H9 (cell line): ENCODE results near the gene ARHGEF16. TPM values are rescaled to one million over a fixed set of nuclear protein-coding genes. Genes with fewer than 3 reads are reported as not detected.

Experiments used
- DNase-seq: peaks from one replicate; pipeline ENCODE4 v3.0.0-alpha.2; 2017
- H2AFZ ChIP-seq: one replicate; pipeline ENCODE4 v1.6.1; 2013; ENCODE audit warnings: mild to moderate bottlenecking, low read length, control low read depth, moderate library complexity
- H2AK5ac ChIP-seq: 2 replicates; pipeline ENCODE4 v1.6.1; 2013; ENCODE audit warnings: low read length, control low read depth, mixed read lengths; ENCODE audit not compliant: insufficient read length
- H2BK120ac ChIP-seq: one replicate; pipeline ENCODE4 v1.6.1; 2013; ENCODE audit warnings: low read depth, mild to moderate bottlenecking, low read length, control low read depth, inconsistent platforms; ENCODE audit not compliant: poor library complexity, severe bottlenecking
- H2BK12ac ChIP-seq: 2 replicates; pipeline ENCODE4 v1.6.1; 2013; ENCODE audit warnings: low read length, control low read depth, mixed read lengths, low read depth; ENCODE audit not compliant: insufficient read length
- H2BK15ac ChIP-seq: 2 replicates; pipeline ENCODE4 v1.6.1; 2013; ENCODE audit warnings: low read depth, low read length, control low read depth
- H2BK20ac ChIP-seq: one replicate; pipeline ENCODE4 v1.6.1; 2013; ENCODE audit warnings: low read depth, mild to moderate bottlenecking, low read length, control low read depth, inconsistent platforms; ENCODE audit not compliant: poor library complexity, severe bottlenecking
- H2BK5ac ChIP-seq: 2 replicates; pipeline ENCODE4 v1.6.1; 2013; ENCODE audit warnings: low read length, control low read depth, mixed read lengths; ENCODE audit not compliant: insufficient read length
- H3K14ac ChIP-seq: 2 replicates; pipeline ENCODE4 v1.6.1; 2013; ENCODE audit warnings: low read length, control low read depth; ENCODE audit not compliant: insufficient read depth
- H3K18ac ChIP-seq: 2 replicates; pipeline ENCODE4 v1.6.1; 2013; ENCODE audit warnings: low read depth, mild to moderate bottlenecking, mixed read lengths, low read length, control low read depth; ENCODE audit not compliant: insufficient read length
- H3K23ac ChIP-seq: 2 replicates; pipeline ENCODE4 v1.6.1; 2013; ENCODE audit warnings: low read length, control low read depth, mixed read lengths, low read depth; ENCODE audit not compliant: insufficient read length
- H3K23me2 ChIP-seq: 2 replicates; pipeline ENCODE4 v1.6.1; 2013; ENCODE audit warnings: low read depth, mild to moderate bottlenecking, mixed read lengths, low read length, control low read depth; ENCODE audit not compliant: insufficient read length, poor library complexity, severe bottlenecking
- H3K27ac ChIP-seq: 2 replicates; pipeline ENCODE4 v1.5.1; 2013; ENCODE audit warnings: low read length, control low read depth, mixed read lengths, low read depth; ENCODE audit not compliant: insufficient read length
- H3K27me3 ChIP-seq: 2 replicates; pipeline ENCODE4 v1.6.1; 2013; ENCODE audit warnings: low read length, control low read depth, inconsistent platforms; ENCODE audit not compliant: insufficient read depth
- H3K4ac ChIP-seq: 2 replicates; pipeline ENCODE4 v1.6.1; 2013; ENCODE audit warnings: low read depth, mild to moderate bottlenecking, control low read depth, inconsistent platforms, low read length, moderate library complexity
- H3K4me1 ChIP-seq: 2 replicates; pipeline ENCODE4 v1.6.1; 2013; ENCODE audit warnings: low read length, control low read depth, inconsistent platforms; ENCODE audit not compliant: insufficient read depth
- H3K4me2 ChIP-seq: 2 replicates; pipeline ENCODE4 v1.6.1; 2013; ENCODE audit warnings: low read length, control low read depth, mixed read lengths; ENCODE audit not compliant: insufficient read length, insufficient read depth
- H3K56ac ChIP-seq: 2 replicates; pipeline ENCODE4 v1.6.1; 2013; ENCODE audit warnings: low read depth, mild to moderate bottlenecking, mixed read lengths, low read length, control low read depth; ENCODE audit not compliant: insufficient read length
- H3K79me1 ChIP-seq: 2 replicates; pipeline ENCODE4 v1.6.1; 2013; ENCODE audit warnings: low read depth, mild to moderate bottlenecking, moderate library complexity, low read length, control low read depth, inconsistent platforms; ENCODE audit not compliant: insufficient read depth, poor library complexity, severe bottlenecking
- H3K79me2 ChIP-seq: 2 replicates; pipeline ENCODE4 v1.6.1; 2013; ENCODE audit warnings: low read length, control low read depth, inconsistent platforms; ENCODE audit not compliant: insufficient read depth
- H3K9ac ChIP-seq: 2 replicates; pipeline ENCODE4 v1.6.1; 2013; ENCODE audit warnings: low read length, control low read depth, mixed read lengths; ENCODE audit not compliant: insufficient read length; ENCODE audit errors: extremely low read depth
- H3K9me3 ChIP-seq: one replicate; pipeline ENCODE4 v1.6.1; 2013; ENCODE audit warnings: low read depth, low read length, inconsistent platforms; ENCODE audit not compliant: control insufficient read depth
- H3T11ph ChIP-seq: one replicate; pipeline ENCODE4 v1.6.1; 2013; ENCODE audit warnings: mild to moderate bottlenecking, low read length, control low read depth, inconsistent platforms
- H4K20me1 ChIP-seq: one replicate; pipeline ENCODE4 v1.6.1; 2013; ENCODE audit not compliant: control insufficient read depth, insufficient read length, insufficient read depth
- H4K5ac ChIP-seq: 2 replicates; pipeline ENCODE4 v1.6.1; 2013; ENCODE audit warnings: low read depth, mild to moderate bottlenecking, mixed read lengths, low read length, control low read depth; ENCODE audit not compliant: insufficient read length
- H4K8ac ChIP-seq: replicated peaks from 2 replicates; pipeline ENCODE4 v1.6.1; 2013; ENCODE audit warnings: low read length, control low read depth, mixed read lengths, low read depth; ENCODE audit not compliant: insufficient read length
- H4K91ac ChIP-seq: 2 replicates; pipeline ENCODE4 v1.6.1; 2013; ENCODE audit warnings: low read depth, mild to moderate bottlenecking, moderate library complexity, mixed read lengths, low read length, control low read depth; ENCODE audit not compliant: insufficient read length
- H3K27ac Mint-ChIP-seq, 3 experiments: 2 replicates in 2 of 3; 3 replicates in 1 of 3; pipeline ENCODE4 v1.8.0; 2020 to 2021; ENCODE audit warnings: mixed read lengths in 3 of 3, mild to moderate bottlenecking in 1 of 3, moderate library complexity in 1 of 3
- H3K27me3 Mint-ChIP-seq: 2 replicates; pipeline ENCODE4 v1.8.0; 2021; ENCODE audit warnings: low read depth, mild to moderate bottlenecking, moderate library complexity, mixed read lengths
- H3K36me3 Mint-ChIP-seq, 3 experiments: 2 replicates in 2 of 3; 3 replicates in 1 of 3; pipeline ENCODE4 v1.8.0; 2020 to 2021; ENCODE audit warnings: low read depth in 3 of 3, mixed read lengths in 3 of 3; ENCODE audit not compliant: insufficient read depth in 1 of 3
- H3K4me1 Mint-ChIP-seq, 2 experiments: 2 replicates each; pipeline ENCODE4 v1.8.0; 2020; ENCODE audit warnings: mixed read lengths in 2 of 2
- H3K4me3 Mint-ChIP-seq, 2 experiments: 2 replicates in 1 of 2; 3 replicates in 1 of 2; pipeline ENCODE4 v1.8.0; 2020 to 2021; ENCODE audit warnings: mild to moderate bottlenecking in 2 of 2, mixed read lengths in 2 of 2, moderate library complexity in 1 of 2
- H3K9me3 Mint-ChIP-seq, 2 experiments: 2 replicates in 1 of 2; 3 replicates in 1 of 2; pipeline ENCODE4 v1.8.0; 2020; ENCODE audit warnings: mild to moderate bottlenecking in 2 of 2, mixed read lengths in 2 of 2, moderate library complexity in 1 of 2
- CTCF ChIP-seq: fragments of 200-600 bp; sonication (generic); conservative IDR thresholded peaks from 3 replicates; pipeline ENCODE4 v1.8.0; 2021; ENCODE audit warnings: antibody characterized with exemption, mild to moderate bottlenecking
- WGBS: extraction: QIAGEN DNeasy Blood & Tissue Kit; methylation state at CpG from one replicate; pipeline ENCODE4 v1.1.7; 2013; ENCODE audit warnings: missing lambda C conversion rate, low lambda C conversion rate, mixed read lengths; ENCODE audit not compliant: insufficient read length; ENCODE audit errors: extremely low coverage; 5-methylcytosine and 5-hydroxymethylcytosine counted together
- total RNA-seq: library from RNA; stranded (reverse); gene quantifications from 2 replicates; pipeline ENCODE4 v1.2.1, GENCODE V29; 2021

ARHGEF16 gene
- total RNA-seq, 1 experiment from 2014 or later, result 48.5 TPM

- H3K56ac ChIP-seq, result no peak overlapping the region
- no peak overlapping the region for H4K8ac ChIP-seq
These were observed 26.5 kb upstream of the ARHGEF16 start for GRCh38 chr1:3427711-3428704.

More at GRCh38 chr1:3427711-3428704, 26.5 kb upstream of the ARHGEF16 start:
- no peak overlapping the region for H4K91ac ChIP-seq
- Mint-ChIP-seq H3K4me3 (no peak overlapping the region), H3K36me3 (no peaks in the 10 kb centered on the region), H3K9me3 (no peaks in the 10 kb centered on the region; a peak in 1 of 5 replicates), H3K27ac (no peak overlapping the region), H3K4me1 (peaks cover 0 to 16% of the 10 kb centered on the region in 2 experiments; a peak in 3 of 4 replicates), H3K27me3 (no peaks in the 10 kb centered on the region)
- no peak overlapping the region for H3K27ac ChIP-seq
- H2BK5ac ChIP-seq, result no peak overlapping the region
- DNase-seq, result no peak
- no peak overlapping the region for H3K23ac ChIP-seq
- H3K14ac ChIP-seq, result no peak overlapping the region; the same call in 1 of the 2 replicates
- no peaks in the 10 kb centered on the region for H3K4me1 ChIP-seq
- no peak overlapping the region for H3K4ac ChIP-seq
- H2BK15ac ChIP-seq, result no peak overlapping the region
- no peak overlapping the region for H3K18ac ChIP-seq
- H4K5ac ChIP-seq, result no peak overlapping the region
- H2AFZ ChIP-seq, result no peak overlapping the region
- H2BK12ac ChIP-seq, result no peak overlapping the region
- H2BK20ac ChIP-seq, result no peak overlapping the region
- H4K20me1 ChIP-seq, result no peaks in the 10 kb centered on the region
- no peak for TF ChIP-seq CTCF
- H2BK120ac ChIP-seq, result no peak overlapping the region
- H3K27me3 ChIP-seq, result no peaks in the 10 kb centered on the region
- no peaks in the 10 kb centered on the region for H3K79me2 ChIP-seq
- no peak overlapping the region for H3K9ac ChIP-seq
- H3K9me3 ChIP-seq, result no peaks in the 10 kb centered on the region
- H3K4me2 ChIP-seq, result no peak overlapping the region
- no peaks in the 10 kb centered on the region for H3K79me1 ChIP-seq
- no CpG with 5 or more reads among the region's 43 CpGs for WGBS
- no peak overlapping the region for H3T11ph ChIP-seq
- H3K23me2 ChIP-seq, result no peaks in the 10 kb centered on the region
- no peak overlapping the region for H2AK5ac ChIP-seq
